ENCODE measurements around the gene UTS2. TPM values are rescaled to one million over a fixed set of nuclear protein-coding genes. Genes with fewer than 3 reads are reported as not detected.

Gene UTS2
- total RNA-seq, 2 experiments from 2014 or later = 1.1 to 1.2 TPM

DNA sequence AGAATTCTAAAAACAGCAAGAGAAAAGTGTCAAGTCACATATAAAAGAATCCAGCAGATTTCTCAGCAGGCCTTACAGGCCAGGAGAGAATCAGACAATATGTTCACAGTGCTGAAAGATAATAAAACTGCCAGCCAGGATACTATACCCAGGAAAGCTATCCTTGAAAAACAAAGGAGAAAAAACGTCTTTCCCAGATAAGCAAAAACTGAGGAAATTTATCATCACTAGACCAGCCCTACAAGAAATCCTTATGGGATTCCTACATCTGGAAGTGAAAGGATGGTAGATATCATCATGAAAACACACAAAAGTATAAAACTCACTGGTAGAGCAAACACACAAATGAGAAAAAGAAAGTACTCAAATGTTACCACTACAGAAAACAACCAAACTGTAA lies 25.2 kb upstream of the UTS2 start:
- CTCF ChIA-PET = no interaction called here
- no peak overlapping the region for H3K4me3 Mint-ChIP-seq
- no peak for DNase-seq
- H3K27ac Mint-ChIP-seq = no peak overlapping the region
- POLR2A ChIA-PET = no interaction called here
- peaks cover 3% of the 10 kb centered on the region for H3K4me1 Mint-ChIP-seq
- peaks cover 2% of the 10 kb centered on the region for H3K9me3 Mint-ChIP-seq
- H3K36me3 Mint-ChIP-seq (ENCODE audit: low read depth) = peaks cover 6% of the 10 kb centered on the region
- peaks cover 2% of the 10 kb centered on the region for H3K27me3 Mint-ChIP-seq

DNA sequence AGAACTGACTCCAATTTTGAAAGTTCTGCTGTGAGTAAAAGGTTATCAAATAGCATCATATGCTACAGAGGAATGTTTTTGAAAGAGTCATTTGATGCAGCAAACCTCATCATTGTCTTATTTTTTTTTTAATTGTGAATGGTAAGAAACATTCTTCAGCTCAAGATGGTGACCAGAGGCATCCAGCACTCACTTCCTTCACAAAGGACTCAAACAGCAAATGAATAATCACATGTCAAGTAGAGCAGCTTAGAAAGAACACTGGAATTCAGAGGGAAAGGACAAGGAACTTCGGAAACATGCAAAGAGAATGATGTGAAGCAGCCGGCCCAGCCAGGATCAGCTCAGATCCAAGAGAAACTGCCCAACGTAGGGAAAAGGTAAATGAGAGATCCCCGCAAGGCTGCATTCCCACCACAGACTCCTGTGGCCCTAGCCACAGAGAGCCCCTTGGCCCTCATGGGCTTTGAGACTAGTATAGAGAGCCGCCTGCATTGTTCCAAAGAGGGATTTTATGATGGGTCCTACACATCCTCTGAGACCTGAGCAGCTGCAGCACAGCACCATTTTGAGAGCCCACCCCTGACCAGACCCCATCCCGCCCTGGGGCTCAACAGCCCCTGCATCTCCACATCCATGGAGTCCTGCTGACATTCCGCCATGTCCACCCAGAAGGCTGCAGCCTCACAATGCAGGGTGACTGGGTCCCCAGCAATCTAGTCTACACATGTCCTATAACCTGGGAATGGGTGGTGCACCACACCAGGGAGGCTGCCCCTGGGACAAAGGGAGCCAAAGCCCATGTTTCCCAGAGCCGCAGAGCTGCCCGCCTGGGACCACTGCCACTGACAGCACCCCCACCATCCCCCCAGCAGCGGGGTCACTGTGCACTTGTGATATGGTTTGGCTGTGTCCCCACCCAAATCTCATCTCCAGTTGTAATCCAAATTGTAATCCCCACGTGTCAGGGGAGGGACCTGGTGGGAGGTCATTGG lies 21.2 kb upstream of the UTS2 start:
- ChIA-PET POLR2A (no interaction called here), CTCF (interaction anchor here (1.2 kb wide), 1 partner anchor 204 kb away, joined by 3 read pairs; no protein-coding TSS in a partner anchor)
- Mint-ChIP-seq H3K27me3 (peaks cover 2% of the 10 kb centered on the region), H3K36me3 (ENCODE audit: low read depth) (peaks cover 6% of the 10 kb centered on the region), H3K9me3 (peaks cover 2% of the 10 kb centered on the region), H3K4me1 (peaks cover 3% of the 10 kb centered on the region), H3K27ac (no peak overlapping the region), H3K4me3 (no peak overlapping the region)
- no peak for DNase-seq

DNA sequence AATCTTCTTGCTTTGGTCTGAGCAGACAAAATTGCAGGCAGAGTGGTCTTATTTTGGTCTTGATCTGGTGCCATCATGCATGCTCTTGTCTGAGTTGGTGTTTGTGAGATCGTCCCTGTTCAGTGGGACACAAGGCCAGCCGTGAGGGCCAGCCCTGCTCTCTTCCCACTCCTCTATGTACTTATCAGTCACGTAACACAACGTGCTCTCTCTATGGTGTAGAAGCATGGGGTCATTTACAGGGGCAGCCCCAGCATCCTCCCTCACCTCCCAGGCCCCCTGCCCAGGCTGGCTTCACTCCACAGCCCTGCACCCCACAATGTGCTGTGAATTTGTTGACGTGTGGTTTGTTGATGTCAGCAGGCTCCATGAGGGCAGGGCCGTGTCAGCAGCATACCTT lies 18.3 kb upstream of the UTS2 start:
- no peaks in the 10 kb centered on the region for H3K9me3 Mint-ChIP-seq
- H3K27me3 Mint-ChIP-seq = no peaks in the 10 kb centered on the region
- ChIA-PET CTCF (no interaction called here), POLR2A (no interaction called here)
- H3K36me3 Mint-ChIP-seq (ENCODE audit: low read depth) = no peaks in the 10 kb centered on the region
- no peak overlapping the region for H3K27ac Mint-ChIP-seq
- DNase-seq = no peak
- no peak overlapping the region for H3K4me3 Mint-ChIP-seq
- no peaks in the 10 kb centered on the region for H3K4me1 Mint-ChIP-seq

DNA sequence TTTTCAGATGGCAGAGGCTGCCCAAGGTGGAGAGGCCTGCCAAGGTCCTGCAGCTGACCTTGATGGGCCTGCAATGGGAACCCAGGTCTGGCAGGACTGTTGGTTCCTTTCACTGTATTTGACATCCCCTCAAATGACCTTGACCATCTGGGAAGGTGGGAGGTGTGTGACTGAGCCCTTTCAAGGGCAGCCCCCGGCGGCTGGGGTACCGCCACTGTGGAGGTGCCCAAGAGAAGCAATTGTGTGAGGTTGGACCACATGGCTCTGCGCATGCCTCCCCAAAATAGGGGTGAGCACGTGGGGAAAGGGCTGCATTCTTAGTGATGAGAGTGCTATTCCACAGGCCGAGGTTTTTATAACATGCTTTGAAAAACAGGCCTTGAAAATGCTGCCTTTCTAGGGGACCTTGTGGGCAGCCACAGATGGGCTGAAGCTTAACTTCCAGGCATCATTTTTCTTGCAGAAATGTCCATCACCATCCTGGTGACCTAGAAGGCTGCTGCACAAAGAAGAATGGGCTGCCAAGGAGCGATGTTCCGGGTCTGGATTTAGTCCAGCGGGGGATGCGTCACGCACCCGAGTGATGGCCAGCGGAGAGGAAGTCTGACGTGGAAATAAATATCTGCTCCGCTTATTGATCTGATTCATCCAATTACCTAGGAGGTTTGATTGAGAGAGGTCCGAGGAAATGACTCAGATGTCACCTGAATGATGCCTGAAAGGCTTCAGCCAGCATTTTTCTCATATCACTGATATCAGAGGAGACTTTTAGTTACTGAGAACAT lies 16.5 kb upstream of the UTS2 start:
- POLR2A ChIA-PET = interaction anchor here (0.6 kb wide), 1 partner anchor 45 kb away, joined by 3 read pairs; no protein-coding TSS in a partner anchor
- Mint-ChIP-seq H3K27ac (no peak overlapping the region), H3K4me1 (no peaks in the 10 kb centered on the region), H3K36me3 (ENCODE audit: low read depth) (no peaks in the 10 kb centered on the region), H3K4me3 (no peak overlapping the region), H3K9me3 (no peaks in the 10 kb centered on the region), H3K27me3 (no peaks in the 10 kb centered on the region)
- DNase-seq = no peak
- CTCF ChIA-PET = interaction anchor here (0.6 kb wide), 1 partner anchor 186 kb away, joined by 3 read pairs; no protein-coding TSS in a partner anchor

DNA sequence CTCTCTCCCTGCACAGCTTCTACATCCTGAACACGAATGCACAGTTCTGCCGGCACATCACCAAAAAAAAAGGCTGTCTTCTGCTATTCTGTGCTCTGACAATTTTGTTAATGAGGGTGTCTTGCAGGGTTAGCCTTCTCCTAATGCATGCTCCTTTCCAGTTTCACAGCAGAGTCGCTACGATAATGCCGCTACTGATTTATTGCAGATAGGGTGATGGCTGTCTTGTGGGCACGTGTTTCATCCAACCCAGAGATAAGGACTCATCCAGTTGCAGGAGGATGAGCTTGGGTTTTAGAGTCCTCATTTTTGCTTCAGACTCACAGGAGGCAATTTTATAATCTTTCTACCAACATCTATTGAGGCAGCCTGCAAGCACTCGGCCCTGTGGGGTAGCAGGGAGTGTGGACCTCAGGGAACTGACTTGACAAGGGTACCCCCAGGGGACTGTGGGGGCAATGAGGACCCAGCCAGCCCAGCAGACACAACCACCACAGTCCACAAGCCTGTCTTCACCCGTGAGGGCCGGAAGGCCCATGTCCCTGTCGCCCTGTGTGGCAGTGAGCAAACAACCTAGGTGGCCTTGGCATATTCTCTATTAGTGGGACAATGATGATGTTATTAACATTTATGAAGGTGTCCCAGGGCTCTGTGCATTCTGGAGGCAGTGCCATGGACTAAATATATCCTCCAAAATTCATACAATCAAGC lies 15.4 kb upstream of the UTS2 start:
- H3K9me3 Mint-ChIP-seq = no peaks in the 10 kb centered on the region
- no peak overlapping the region for H3K27ac Mint-ChIP-seq
- no peaks in the 10 kb centered on the region for H3K27me3 Mint-ChIP-seq
- no peak for DNase-seq
- ChIA-PET POLR2A (no interaction called here), CTCF (no interaction called here)
- H3K36me3 Mint-ChIP-seq (ENCODE audit: low read depth) = no peaks in the 10 kb centered on the region
- H3K4me1 Mint-ChIP-seq = no peaks in the 10 kb centered on the region
- H3K4me3 Mint-ChIP-seq = no peak overlapping the region

DNA sequence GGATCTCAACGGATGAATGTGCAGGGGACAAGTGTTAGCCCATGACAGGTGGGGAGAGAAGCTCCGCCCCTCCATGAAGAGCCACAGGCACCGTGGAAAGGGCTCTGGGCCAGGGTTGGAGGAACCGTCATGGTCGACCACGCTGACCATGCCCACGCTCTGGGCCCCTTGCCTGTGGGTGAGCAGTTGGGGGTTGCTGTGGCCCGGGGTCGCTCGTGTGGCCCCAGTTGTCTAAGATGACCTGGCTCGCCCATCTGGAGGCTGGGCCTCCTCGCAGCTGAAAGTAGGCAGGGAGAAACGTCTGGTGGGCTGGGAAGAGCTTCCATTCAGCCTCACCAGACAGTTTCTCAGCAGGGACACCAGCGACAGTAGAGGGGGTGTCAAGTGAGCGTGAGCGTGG lies 13.1 kb upstream of the UTS2 start:
- Mint-ChIP-seq H3K4me1 (no peaks in the 10 kb centered on the region), H3K27ac (no peak overlapping the region), H3K9me3 (no peaks in the 10 kb centered on the region), H3K4me3 (no peak overlapping the region), H3K36me3 (ENCODE audit: low read depth) (no peaks in the 10 kb centered on the region), H3K27me3 (no peaks in the 10 kb centered on the region)
- POLR2A ChIA-PET = no interaction called here
- DNase-seq = no peak
- CTCF ChIA-PET = no interaction called here

DNA sequence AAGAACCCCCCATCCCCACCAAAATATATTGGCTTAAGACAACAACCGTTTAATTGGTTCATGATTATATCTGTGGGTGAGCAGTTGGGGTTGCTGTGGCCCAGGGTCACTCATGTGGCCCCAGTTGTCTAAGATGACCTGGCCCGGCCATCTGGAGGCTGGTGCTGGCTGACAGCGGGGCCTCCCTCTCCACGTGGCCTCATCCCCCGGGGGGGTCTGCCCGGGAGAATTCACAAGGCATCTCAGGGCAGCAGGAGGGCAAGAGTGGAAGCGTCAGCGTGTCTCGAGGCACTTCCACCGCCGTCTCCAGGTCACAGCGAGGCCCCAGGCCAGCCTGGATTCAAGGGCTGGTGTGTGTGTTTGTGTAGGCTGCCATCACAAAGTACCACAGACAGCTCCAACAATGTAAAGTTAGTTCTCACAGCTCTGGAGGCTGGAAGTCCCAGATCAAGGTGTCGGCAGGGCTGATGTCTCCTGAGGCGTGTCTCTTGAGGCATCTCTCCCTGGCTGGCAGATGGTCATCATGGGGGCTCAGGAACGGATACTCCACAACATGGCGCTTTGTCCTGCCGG lies 11.0 kb upstream of the UTS2 start:
- Mint-ChIP-seq H3K36me3 (ENCODE audit: low read depth) (no peaks in the 10 kb centered on the region), H3K27ac (no peak overlapping the region), H3K9me3 (no peaks in the 10 kb centered on the region), H3K27me3 (no peaks in the 10 kb centered on the region), H3K4me1 (no peaks in the 10 kb centered on the region), H3K4me3 (no peak overlapping the region)
- POLR2A ChIA-PET = no interaction called here
- no peak for DNase-seq
- CTCF ChIA-PET = no interaction called here

DNA sequence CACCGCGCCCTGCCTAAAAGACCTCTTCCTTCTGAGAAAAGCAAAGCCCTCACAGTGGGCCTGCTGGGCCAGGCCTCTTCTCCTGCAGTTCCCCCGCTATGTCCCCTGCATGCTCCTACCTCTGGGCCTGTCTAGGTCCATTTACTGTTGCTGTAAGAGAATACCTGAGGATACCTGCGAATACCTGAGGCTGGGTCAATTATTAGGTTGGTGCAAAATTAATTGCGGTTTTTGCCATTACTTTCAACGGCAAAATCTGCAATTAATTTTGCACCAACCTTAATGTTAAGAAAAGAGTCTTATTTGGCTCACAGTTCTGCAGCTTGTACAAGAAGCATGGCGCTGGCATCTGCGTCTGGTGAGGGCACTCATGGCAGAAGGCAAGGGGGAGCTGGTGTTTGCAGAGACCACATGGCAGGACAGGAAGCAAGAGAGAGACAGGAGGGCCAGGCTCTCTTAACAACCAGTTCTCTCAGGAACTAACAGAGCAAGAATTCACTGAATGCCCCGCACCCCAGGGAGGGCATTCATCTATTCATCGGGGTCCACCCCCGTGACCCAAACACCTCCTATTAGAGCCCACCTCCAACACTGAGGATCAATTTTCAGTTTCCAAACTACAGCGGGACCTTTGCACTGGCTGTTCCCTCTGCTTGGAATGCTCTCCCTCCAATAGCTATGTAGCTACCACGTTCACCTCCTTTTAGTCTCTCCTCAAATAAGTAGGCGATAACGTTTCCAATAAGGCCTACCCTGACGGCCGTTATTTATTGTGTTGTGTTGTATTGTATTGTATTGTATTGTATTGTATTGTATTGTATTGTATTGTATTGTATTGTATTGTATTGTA lies 9.6 kb upstream of the UTS2 start:
- no peak for DNase-seq

DNA sequence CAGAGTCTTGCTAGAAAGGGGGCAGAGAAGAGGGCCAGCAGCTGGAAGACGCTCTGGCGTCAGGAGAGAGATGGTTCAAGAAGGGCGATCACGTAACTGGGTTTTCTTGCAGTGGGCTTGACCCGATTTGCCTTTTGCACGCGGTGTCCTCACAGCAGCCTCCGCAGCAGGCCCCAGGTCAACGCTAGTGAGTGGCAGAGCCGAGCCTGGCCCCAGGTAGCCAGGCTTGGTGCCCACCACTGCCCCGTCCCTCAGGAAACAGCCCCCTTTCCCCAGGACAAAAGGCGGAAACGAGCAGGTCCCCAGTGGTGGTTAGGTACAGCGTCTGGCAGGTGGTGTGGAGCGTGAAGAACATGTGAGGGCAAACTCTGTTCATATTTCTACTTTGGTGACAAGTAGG lies 8.6 kb upstream of the UTS2 start:
- Mint-ChIP-seq H3K4me3 (no peak overlapping the region), H3K27me3 (no peaks in the 10 kb centered on the region), H3K9me3 (no peaks in the 10 kb centered on the region), H3K27ac (no peak overlapping the region), H3K36me3 (ENCODE audit: low read depth) (no peaks in the 10 kb centered on the region), H3K4me1 (no peaks in the 10 kb centered on the region)
- no peak for DNase-seq
- CTCF ChIA-PET = no interaction called here
- POLR2A ChIA-PET = no interaction called here

More for the DNA sequence above, 9.6 kb upstream of the UTS2 start:
- no peaks in the 10 kb centered on the region for H3K27me3 Mint-ChIP-seq
- H3K9me3 Mint-ChIP-seq = no peaks in the 10 kb centered on the region
- ChIA-PET POLR2A (no interaction called here), CTCF (no interaction called here)
- no peak overlapping the region for H3K27ac Mint-ChIP-seq
- H3K4me1 Mint-ChIP-seq = no peaks in the 10 kb centered on the region
- no peak overlapping the region for H3K4me3 Mint-ChIP-seq
- H3K36me3 Mint-ChIP-seq (ENCODE audit: low read depth) = no peaks in the 10 kb centered on the region

DNA sequence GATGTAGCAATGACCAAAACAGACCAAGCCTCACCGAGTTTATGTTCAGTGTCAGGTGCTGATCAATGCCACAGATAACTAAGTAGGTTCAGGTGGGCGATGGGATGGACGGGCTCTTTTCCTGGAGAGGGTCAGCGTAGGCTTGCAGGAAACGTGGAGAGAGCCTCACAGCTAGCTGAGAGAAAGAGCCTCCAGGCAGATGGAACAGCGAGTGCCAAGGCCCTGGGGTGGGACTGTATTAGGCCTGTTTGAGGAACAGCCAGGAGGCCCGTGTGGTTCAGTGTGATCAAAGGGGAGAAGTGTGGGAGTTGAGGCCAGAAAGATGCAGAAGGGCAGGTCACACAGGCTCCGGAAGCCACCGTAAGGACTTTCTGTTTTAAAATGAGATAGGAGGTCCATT lies 7.3 kb upstream of the UTS2 start:
- Mint-ChIP-seq H3K27me3 (no peaks in the 10 kb centered on the region), H3K36me3 (ENCODE audit: low read depth) (no peaks in the 10 kb centered on the region), H3K4me3 (no peak overlapping the region), H3K4me1 (peaks cover 3% of the 10 kb centered on the region), H3K27ac (no peak overlapping the region), H3K9me3 (no peaks in the 10 kb centered on the region)
- ChIA-PET POLR2A (no interaction called here), CTCF (no interaction called here)
- no peak for DNase-seq

DNA sequence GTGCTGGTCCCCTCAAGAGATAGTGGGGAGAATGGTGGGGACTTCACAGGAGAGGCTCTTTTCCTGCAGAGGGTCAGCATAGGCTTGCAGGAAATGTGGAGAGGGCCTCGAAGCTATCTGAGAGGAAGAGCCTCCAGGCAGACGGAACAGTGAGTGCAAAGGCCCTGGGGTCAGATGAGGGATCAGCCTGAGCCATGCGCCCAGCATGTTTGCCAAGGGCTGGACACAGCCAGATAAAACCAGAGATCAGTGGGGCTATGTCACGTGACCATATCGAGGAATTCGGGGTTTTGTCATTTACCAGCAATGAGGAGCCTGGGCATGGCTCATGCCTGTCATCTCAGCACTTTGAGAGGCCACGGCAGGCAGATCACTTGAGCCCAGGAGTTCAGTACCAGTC lies 6.5 kb upstream of the UTS2 start:
- Mint-ChIP-seq H3K9me3 (no peaks in the 10 kb centered on the region), H3K36me3 (ENCODE audit: low read depth) (no peaks in the 10 kb centered on the region), H3K27ac (no peak overlapping the region), H3K27me3 (peaks cover 1% of the 10 kb centered on the region), H3K4me1 (peaks cover 3% of the 10 kb centered on the region), H3K4me3 (no peak overlapping the region)
- ChIA-PET CTCF (interaction anchor here (1.1 kb wide), 1 partner anchor 51 kb away, joined by 4 read pairs; no protein-coding TSS in a partner anchor), POLR2A (no interaction called here)
- DNase-seq = no peak

DNA sequence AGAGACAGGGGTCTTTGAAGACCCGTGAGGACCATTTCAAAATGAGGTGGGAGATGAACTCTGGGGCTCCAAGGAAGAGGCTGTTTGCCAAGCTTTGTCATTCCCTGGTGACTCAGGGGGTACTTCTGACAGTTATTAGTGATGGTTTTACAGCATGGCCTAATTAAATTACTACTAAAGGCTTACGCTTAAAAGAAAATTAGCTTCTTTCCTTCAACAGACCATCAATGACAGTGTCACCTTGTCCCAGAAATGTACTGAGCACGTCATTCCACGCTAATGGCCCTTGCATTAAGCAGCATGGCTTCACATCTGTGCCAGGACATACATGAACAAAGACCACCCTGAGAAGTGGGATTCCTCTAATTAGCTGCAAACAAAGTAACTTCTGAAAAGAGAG lies 5.1 kb upstream of the UTS2 start:
- Mint-ChIP-seq H3K36me3 (ENCODE audit: low read depth) (no peaks in the 10 kb centered on the region), H3K27me3 (peaks cover 1% of the 10 kb centered on the region), H3K9me3 (no peaks in the 10 kb centered on the region), H3K4me3 (no peak overlapping the region), H3K27ac (no peak overlapping the region), H3K4me1 (peaks cover 3% of the 10 kb centered on the region)
- no peak for DNase-seq
- ChIA-PET POLR2A (no interaction called here), CTCF (interaction anchor here (1.1 kb wide), 1 partner anchor 50 kb away, joined by 4 read pairs; no protein-coding TSS in a partner anchor)

Data from activated CD4-positive, alpha-beta memory T cell treated with anti-CD3 and anti-CD28 coated beads, Interleukin-2, amount 10 ng/mL, durations not matched to agents 7 days and 5 days (primary cell).